BE2C (cell line): Measurements from ENCODE around the gene WASF3.

Experiments
- DNase-seq: peaks from one replicate; pipeline ENCODE4 v3.0.0-alpha.2; 2020
- H3K27me3 ChIP-seq: fragments of 250-450 bp; sonication (Bioruptor Pico); 2 replicates; pipeline ENCODE4 v1.5.1; 2020; ENCODE audit warnings: mild to moderate bottlenecking
- H3K36me3 ChIP-seq: fragments of 250-450 bp; sonication (Bioruptor Pico); 2 replicates; pipeline ENCODE4 v1.5.1; 2020; ENCODE audit warnings: mild to moderate bottlenecking
- H3K4me1 ChIP-seq: fragments of 250-450 bp; sonication (Bioruptor Pico); 2 replicates; pipeline ENCODE4 v1.5.1; 2020
- H3K4me3 ChIP-seq: 2 replicates; pipeline ENCODE4 v1.5.1; 2011; ENCODE audit warnings: low read depth, low read length
- H3K9me3 ChIP-seq: fragments of 250-450 bp; sonication (Bioruptor Pico); 2 replicates; pipeline ENCODE4 v1.5.1; 2020
- CTCF ChIP-seq: IDR thresholded peaks from 2 replicates; pipeline ENCODE4 v1.5.1; 2012; ENCODE audit warnings: mild to moderate bottlenecking, low read depth, low read length

The WASF3 gene

GRCh38 chr13:26616126-26616525 is 58.6 kb downstream of the WASF3 start:
- DNase-seq = no peak
- H3K4me3 ChIP-seq = no peak overlapping the region
- no peaks in the 10 kb centered on the region for H3K9me3 ChIP-seq
- H3K27me3 ChIP-seq = no peaks in the 10 kb centered on the region
- no peaks in the 10 kb centered on the region for H3K36me3 ChIP-seq
- H3K4me1 ChIP-seq = no peaks in the 10 kb centered on the region
- TF ChIP-seq CTCF = no peak

GRCh38 chr13:26618726-26619125 is 61.2 kb downstream of the WASF3 start:
- Histone ChIP-seq H3K9me3 (no peaks in the 10 kb centered on the region), H3K4me1 (no peaks in the 10 kb centered on the region), H3K27me3 (no peaks in the 10 kb centered on the region), H3K36me3 (no peaks in the 10 kb centered on the region), H3K4me3 (no peak overlapping the region)
- no peak for TF ChIP-seq CTCF
- DNase-seq = no peak

GRCh38 chr13:26619358-26619757 is 61.9 kb downstream of the WASF3 start:
- H3K4me3 ChIP-seq = no peak overlapping the region
- TF ChIP-seq CTCF = no peak
- no peak for DNase-seq
- no peaks in the 10 kb centered on the region for H3K27me3 ChIP-seq
- H3K9me3 ChIP-seq = no peaks in the 10 kb centered on the region
- H3K4me1 ChIP-seq = no peaks in the 10 kb centered on the region
- H3K36me3 ChIP-seq = no peaks in the 10 kb centered on the region

GRCh38 chr13:26621731-26622401 is 64.4 kb downstream of the WASF3 start:
- H3K36me3 ChIP-seq = no peaks in the 10 kb centered on the region

GRCh38 chr13:26623125-26623524 is 65.6 kb downstream of the WASF3 start:
- Histone ChIP-seq H3K4me3 (no peak overlapping the region), H3K9me3 (no peaks in the 10 kb centered on the region), H3K4me1 (no peaks in the 10 kb centered on the region), H3K27me3 (no peaks in the 10 kb centered on the region), H3K36me3 (no peaks in the 10 kb centered on the region)
- TF ChIP-seq CTCF = no peak
- no peak for DNase-seq

More at GRCh38 chr13:26621731-26622401, 64.4 kb downstream of the WASF3 start:
- Histone ChIP-seq H3K9me3 (no peaks in the 10 kb centered on the region), H3K4me1 (no peaks in the 10 kb centered on the region), H3K27me3 (no peaks in the 10 kb centered on the region), H3K4me3 (no peak overlapping the region)
- TF ChIP-seq CTCF = no peak
- no peak for DNase-seq

- Histone ChIP-seq H3K36me3 (no peaks in the 10 kb centered on the region), H3K27me3 (no peaks in the 10 kb centered on the region), H3K9me3 (no peaks in the 10 kb centered on the region), H3K4me3 (no peak overlapping the region), H3K4me1 (no peaks in the 10 kb centered on the region)
- DNase-seq = no peak
- TF ChIP-seq CTCF = no peak
These were observed 67.1 kb downstream of the WASF3 start for GRCh38 chr13:26624572-26624971.
